IPS-15b (cell line): ENCODE data around the gene B4GALT5.

Experiments
- H3K27me3 ChIP-seq: one replicate; pipeline ENCODE4 v1.6.1; 2013; ENCODE audit warnings: low read length; ENCODE audit not compliant: control insufficient read depth, insufficient read depth
- H3K36me3 ChIP-seq: one replicate; pipeline ENCODE4 v1.6.1; 2013; ENCODE audit warnings: low read length; ENCODE audit not compliant: control insufficient read depth, insufficient read depth
- H3K4me1 ChIP-seq: one replicate; pipeline ENCODE4 v1.6.1; 2013; ENCODE audit warnings: mild to moderate bottlenecking, low read length; ENCODE audit not compliant: control insufficient read depth, insufficient read depth
- H3K4me3 ChIP-seq: one replicate; pipeline ENCODE4 v1.5.1; 2013; ENCODE audit warnings: low read depth, low read length
- H3K9ac ChIP-seq: one replicate; pipeline ENCODE4 v1.6.1; 2013; ENCODE audit warnings: low read depth, mild to moderate bottlenecking, low read length
- H3K9me3 ChIP-seq: one replicate; pipeline ENCODE4 v1.6.1; 2013; ENCODE audit warnings: mild to moderate bottlenecking, low read length; ENCODE audit not compliant: control insufficient read depth, insufficient read depth

Gene B4GALT5

DNA sequence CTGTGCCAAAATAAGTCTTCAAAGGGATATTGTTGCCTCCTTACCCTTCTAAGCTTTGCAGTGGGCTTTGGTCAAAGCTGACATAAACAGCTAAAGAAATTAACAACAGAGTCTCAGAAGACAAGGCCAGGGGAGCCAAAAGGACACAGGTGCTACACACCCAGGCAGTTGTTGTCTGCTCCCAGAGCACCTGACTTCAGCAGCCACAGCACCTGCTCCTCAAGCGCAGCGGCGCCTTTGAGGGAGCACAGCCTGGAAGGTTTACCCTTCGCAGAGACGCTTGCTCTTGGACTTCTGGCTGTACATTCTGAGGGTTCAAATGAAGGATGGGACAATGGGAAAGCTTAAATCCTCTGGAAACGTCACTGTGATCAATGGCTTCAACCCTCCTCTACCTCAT is 16.6 kb downstream of the B4GALT5 start:
- no peaks in the 10 kb centered on the region for H3K36me3 ChIP-seq
- H3K27me3 ChIP-seq: no peaks in the 10 kb centered on the region
- peaks cover 45% of the 10 kb centered on the region for H3K4me1 ChIP-seq
- no peak overlapping the region for H3K4me3 ChIP-seq
- no peak overlapping the region for H3K9ac ChIP-seq
- H3K9me3 ChIP-seq: no peaks in the 10 kb centered on the region

DNA sequence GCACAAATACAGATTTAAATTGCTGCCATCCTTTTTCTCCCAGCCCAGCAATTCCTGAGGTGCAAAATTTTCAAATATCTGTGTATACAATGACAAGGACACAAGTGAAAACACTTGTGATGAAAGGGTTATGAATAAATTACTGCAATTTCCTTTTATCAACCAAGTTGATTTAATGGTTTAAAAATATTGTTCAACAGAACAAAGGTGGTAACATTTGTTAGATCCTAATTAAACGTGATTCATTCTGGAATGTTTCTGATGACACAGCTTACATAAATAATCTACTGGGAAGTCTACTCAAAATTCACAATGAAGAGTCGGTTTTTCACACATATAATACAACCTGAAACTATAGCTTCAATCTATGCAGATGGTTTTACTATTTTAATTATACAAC is 17.1 kb downstream of the B4GALT5 start:
- Histone ChIP-seq H3K9me3 (no peaks in the 10 kb centered on the region), H3K36me3 (no peaks in the 10 kb centered on the region), H3K4me1 (peaks cover 47% of the 10 kb centered on the region), H3K4me3 (no peak overlapping the region), H3K9ac (no peak overlapping the region), H3K27me3 (no peaks in the 10 kb centered on the region)

DNA sequence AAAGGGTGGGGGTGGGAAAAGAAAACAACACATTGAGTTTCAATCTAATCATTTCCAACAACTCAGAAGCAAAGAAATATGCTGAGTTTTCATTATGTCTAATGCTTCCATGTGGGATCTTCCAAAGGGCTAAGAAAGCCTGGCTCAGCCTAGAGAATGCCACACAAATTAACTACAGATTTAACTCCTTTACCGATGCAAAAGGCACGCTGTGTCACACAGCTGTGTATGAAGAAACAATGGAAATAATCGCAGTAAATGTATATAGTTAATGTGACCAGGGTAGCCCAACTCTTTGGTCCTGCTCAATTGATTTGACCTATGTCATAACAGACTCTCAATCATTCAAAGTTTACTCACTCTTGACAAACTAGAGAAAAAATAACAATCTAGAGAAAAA is 17.8 kb downstream of the B4GALT5 start:
- H3K9me3 ChIP-seq: no peaks in the 10 kb centered on the region
- no peak overlapping the region for H3K4me3 ChIP-seq
- H3K36me3 ChIP-seq: no peaks in the 10 kb centered on the region
- no peaks in the 10 kb centered on the region for H3K27me3 ChIP-seq
- H3K9ac ChIP-seq: no peak overlapping the region
- H3K4me1 ChIP-seq: peaks cover 49% of the 10 kb centered on the region

DNA sequence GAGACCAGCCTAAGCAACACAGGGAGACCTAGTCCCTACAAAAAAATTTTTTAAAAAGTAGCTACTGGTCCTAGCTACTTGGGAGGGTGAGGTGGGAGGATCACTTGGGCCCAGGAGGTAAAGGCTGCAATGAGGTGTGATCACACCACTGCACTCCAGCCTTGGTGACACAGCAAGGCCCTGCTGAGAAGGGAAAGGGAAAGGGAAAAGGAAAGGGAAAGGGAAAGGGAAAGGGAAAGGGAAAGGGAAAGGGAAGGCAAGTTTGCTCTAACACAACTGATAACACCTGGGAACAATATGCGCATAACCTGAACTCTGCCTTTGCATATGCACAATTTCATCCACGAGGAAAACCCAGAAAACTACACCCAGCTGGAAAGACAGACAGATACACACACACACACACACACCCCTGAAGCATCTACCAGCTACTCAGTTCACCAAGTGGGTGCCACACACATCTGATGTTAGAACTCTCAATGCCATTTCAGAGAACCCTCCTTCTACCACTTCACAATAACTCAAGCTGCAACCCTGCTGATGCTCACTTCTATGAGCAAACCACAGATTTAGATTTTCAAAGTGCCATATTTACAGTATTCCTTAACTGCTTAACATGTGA is 19.1 kb downstream of the B4GALT5 start:
- Histone ChIP-seq H3K36me3 (no peaks in the 10 kb centered on the region), H3K9me3 (no peaks in the 10 kb centered on the region), H3K4me1 (peaks cover 45% of the 10 kb centered on the region), H3K4me3 (no peak overlapping the region), H3K27me3 (no peaks in the 10 kb centered on the region), H3K9ac (no peak overlapping the region)

DNA sequence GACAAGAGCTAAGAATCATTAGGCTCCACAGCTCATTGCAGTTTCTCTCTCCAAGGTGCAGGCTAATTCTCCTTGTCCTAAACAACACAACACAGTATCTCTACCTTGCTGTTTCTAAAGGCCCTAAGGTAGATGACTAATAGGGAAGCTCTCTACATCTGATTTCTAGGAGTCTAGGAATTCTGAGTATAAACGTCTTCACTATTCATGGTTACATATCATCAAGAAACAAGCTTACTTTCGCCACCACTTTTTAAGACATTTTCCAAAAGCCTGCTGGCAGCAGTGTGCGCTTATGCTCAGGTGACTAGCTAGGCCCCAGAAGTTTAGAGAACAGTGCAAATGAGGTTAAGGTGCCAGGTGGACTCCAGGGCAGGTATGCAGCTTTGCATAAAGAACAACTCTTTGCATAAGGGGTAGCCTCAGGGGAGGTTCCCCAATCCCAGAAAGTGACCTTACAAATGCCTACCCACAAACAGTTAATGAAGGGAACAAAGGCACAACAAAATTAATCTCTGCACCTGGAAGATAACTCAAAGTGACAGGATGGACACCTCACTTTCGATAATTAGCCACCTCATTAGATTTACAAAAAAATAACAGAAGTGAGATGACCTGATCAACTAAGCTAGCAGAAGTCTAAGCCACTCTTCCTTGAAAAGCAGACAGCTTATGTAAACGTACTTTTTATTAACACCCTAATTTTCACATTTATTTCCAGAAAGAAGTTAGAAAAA is 20.1 kb downstream of the B4GALT5 start:
- Histone ChIP-seq H3K36me3 (no peaks in the 10 kb centered on the region), H3K4me3 (no peak overlapping the region), H3K27me3 (no peaks in the 10 kb centered on the region), H3K9me3 (no peaks in the 10 kb centered on the region), H3K4me1 (peaks cover 45% of the 10 kb centered on the region), H3K9ac (no peak overlapping the region)

DNA sequence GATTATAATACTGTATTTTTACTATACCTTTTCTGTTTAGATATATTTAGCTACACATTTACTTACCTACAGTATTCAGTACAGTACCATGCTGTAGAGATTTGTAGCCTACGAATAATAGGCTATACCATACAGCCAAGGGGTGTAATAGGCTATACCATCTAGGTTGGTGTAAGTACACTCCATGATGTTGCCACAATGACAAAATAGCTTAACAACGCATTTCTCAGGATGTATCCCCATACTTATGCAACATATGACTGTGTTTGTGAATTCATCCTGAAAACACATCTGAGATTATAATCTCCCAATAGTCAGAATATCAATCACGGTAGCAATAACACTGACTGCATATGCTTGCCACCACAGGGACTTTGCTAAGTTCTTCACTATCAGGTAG is 20.7 kb downstream of the B4GALT5 start:
- Histone ChIP-seq H3K9ac (no peak overlapping the region), H3K4me1 (peaks cover 43% of the 10 kb centered on the region), H3K4me3 (no peak overlapping the region), H3K36me3 (no peaks in the 10 kb centered on the region), H3K27me3 (no peaks in the 10 kb centered on the region), H3K9me3 (no peaks in the 10 kb centered on the region)

DNA sequence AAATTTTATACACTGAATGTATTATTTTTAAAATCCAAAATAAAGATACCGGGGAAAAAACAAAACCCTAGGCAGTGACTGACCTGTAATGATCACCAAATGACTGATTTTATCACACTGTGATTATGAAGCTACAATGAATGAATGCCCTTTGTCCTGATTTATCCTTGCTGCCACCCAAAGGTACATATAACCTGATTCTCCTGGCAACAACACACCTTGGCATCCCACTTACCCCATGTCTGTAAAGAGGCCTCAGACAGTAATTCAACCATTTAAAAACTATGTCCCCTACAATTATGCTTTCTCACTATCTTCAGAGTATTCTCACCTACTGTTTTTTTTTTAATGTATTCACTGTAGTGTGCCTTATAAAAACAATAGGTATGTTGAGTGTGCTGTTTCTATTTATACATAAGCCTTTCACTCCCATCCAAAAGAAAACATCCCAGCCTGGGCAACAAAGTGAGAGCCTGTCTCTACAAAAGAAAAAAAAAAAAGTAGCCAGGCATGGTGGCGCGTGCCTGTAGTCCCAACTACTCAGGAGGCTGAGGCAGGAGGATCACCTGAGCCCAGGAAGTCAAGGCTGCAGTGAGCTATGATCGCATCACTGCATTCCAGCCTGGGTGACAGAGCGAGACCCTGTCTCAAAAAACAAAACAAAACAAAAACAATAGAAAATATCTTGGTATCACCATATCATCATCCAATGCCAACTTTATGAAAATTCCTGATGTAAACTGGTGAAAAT is 21.7 kb downstream of the B4GALT5 start:
- Histone ChIP-seq H3K9ac (no peak overlapping the region), H3K4me1 (peaks cover 43% of the 10 kb centered on the region), H3K27me3 (no peaks in the 10 kb centered on the region), H3K36me3 (no peaks in the 10 kb centered on the region), H3K9me3 (no peaks in the 10 kb centered on the region), H3K4me3 (no peak overlapping the region)

DNA sequence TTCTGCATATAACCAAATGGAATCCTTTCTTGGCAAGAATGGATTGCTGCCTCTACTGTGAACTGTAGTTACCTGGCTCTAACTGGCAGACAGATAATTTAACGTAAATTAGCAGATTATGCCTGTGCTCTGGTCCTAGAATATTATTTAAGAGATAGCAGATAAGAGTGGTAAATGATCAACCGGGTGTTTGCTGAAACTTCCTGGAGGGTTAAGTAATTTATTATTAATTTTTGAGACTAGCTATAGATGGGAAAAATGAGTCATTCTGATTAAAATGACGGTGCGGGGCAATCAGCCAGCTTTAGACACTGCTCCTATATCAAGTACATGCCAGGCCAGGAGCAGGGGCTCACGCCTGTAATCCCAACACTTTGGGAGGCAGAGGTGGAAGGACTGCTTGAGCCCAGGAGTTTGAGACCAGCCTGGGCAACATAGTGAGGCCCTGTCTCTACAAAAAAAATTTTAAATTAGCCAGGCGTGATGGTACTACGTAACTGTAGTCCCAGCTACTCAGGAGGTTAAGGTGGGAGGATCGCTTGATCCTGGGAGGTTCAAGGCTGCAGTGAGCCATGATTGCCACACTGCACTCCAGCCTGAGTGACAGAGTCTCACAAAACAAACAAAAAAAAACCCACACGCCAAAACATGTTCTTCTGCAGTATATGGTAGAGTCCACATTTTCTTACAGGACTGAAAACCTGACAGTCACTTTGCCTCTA is 22.6 kb downstream of the B4GALT5 start:
- Histone ChIP-seq H3K4me3 (no peak overlapping the region), H3K27me3 (no peaks in the 10 kb centered on the region), H3K4me1 (peaks cover 37% of the 10 kb centered on the region), H3K9me3 (no peaks in the 10 kb centered on the region), H3K9ac (no peak overlapping the region), H3K36me3 (no peaks in the 10 kb centered on the region)

DNA sequence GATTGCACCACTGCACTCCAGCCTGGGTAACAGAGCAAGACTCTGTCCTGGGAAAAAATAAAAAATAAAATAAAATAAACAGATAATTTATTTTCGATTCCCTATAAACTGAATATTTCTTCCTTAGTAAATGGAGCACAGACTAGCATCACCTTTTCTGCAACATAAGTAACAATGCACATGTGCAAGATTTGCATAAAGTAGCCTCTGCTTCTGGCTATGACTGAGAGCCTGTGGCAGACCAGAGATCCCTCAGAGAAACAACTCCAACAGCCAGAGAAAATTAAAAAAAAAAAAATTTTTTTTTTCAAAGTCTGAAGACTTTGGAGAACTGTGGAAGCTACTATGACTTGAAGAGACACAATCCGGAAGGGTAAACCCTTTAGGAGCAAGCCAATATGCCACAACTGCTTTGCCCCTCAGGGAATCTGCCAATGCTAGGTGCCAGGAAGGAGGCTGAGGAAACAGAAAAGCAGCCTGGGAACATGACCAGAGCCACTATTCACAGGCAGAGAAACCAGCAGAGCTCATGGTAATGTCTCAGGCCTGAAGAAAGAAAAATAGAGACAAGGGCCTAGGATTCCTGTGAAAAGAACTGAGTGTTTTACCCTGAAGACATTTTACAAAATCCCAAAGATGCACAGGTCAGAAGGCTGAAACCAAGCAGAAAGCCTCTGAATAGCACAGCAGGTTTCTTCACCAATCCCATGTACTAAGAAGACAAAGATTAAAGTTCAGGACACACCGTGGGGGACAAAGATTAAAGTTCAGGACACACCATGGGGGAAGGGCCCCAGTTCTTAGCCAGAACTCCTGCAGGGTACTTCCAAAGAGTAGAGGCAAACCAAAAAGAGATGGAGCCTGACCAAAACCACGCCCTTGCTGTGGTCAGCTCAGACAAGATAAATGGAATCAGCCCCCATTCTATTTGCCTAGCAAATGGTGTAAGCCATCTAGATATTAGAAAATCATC is 25.8 kb downstream of the B4GALT5 start:
- no peaks in the 10 kb centered on the region for H3K9me3 ChIP-seq
- H3K27me3 ChIP-seq: no peaks in the 10 kb centered on the region
- H3K9ac ChIP-seq: peak overlapping the region; percentile 32
- H3K36me3 ChIP-seq: no peaks in the 10 kb centered on the region
- peaks cover 26% of the 10 kb centered on the region for H3K4me1 ChIP-seq
- no peak overlapping the region for H3K4me3 ChIP-seq

DNA sequence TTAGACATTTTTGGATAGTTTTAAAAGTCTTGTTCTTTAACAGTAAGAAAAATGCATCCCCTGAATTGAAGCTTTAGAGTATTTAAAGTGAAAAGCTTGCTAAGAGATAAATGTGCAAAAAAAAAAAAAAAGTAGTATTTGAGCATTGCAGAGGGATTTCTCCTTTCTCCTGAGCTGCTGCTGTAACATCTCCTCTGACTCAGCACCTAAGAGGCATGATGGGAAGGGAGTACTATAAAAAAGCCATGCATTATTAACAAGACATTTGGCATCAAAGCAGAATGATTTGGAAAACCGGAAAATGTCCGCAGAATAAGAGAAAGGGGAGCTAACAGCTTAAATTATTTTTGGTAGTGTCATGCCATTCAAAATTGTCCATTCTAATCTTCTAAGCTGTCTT is 27.9 kb downstream of the B4GALT5 start:
- Histone ChIP-seq H3K4me3 (no peak overlapping the region), H3K27me3 (no peaks in the 10 kb centered on the region), H3K4me1 (peaks cover 23% of the 10 kb centered on the region), H3K36me3 (peaks cover 3% of the 10 kb centered on the region), H3K9ac (no peak overlapping the region), H3K9me3 (no peaks in the 10 kb centered on the region)

DNA sequence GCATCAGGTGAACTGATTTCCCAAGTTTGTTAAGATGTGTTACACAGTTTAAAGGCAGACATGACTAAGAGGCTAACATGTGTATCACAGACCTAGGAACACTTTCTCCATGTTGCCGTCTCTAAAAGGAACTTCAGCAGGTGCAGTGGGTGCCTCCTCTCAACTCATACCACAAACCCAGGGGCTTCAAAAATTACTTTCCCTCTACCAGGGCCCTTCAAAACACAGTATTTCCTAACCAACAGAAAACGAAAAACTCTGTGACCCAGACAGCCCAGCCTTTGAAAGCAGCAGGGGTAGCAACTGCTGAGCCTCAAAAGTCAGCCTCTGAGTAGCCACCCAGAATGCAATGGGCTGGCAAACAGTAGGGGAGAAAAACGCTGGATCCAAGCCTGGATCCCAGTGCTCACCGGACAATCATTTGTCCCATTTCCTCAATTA is 28.5 kb downstream of the B4GALT5 start:
- Histone ChIP-seq H3K4me1 (peaks cover 23% of the 10 kb centered on the region), H3K27me3 (no peaks in the 10 kb centered on the region), H3K36me3 (peaks cover 3% of the 10 kb centered on the region), H3K9ac (no peak overlapping the region), H3K4me3 (no peak overlapping the region), H3K9me3 (no peaks in the 10 kb centered on the region)
